Retinal pigment epithelial cell (primary cell): ENCODE data around the gene CSRP2.

Experiments
- DNase-seq: peaks from one replicate; pipeline ENCODE4 v3.0.0-alpha.2; 2010; ENCODE audit warnings: low read depth
- H3K4me3 ChIP-seq: 2 replicates; pipeline ENCODE4 v1.5.1; 2011; ENCODE audit warnings: mild to moderate bottlenecking, low read length, control low read depth, moderate library complexity
- CTCF ChIP-seq: conservative IDR thresholded peaks from 2 replicates; pipeline ENCODE4 v1.5.1; 2011; ENCODE audit warnings: low read depth, low read length, control low read depth, inconsistent platforms

CSRP2 gene

GRCh38 chr12:76836633-76837032 lies 42.2 kb downstream of the CSRP2 start:
- H3K4me3 ChIP-seq = no peak overlapping the region
- no peak for DNase-seq
- no peak for TF ChIP-seq CTCF

- no peak overlapping the region for H3K4me3 ChIP-seq
- no peak for TF ChIP-seq CTCF
- DNase-seq = no peak
Observed at GRCh38 chr12:76830436-76830835, 48.4 kb downstream of the CSRP2 start.

- no peak for DNase-seq
- no peak overlapping the region for H3K4me3 ChIP-seq
Observed at GRCh38 chr12:76820888-76821482, 57.8 kb downstream of the CSRP2 start.

GRCh38 chr12:76813972-76814371 lies 64.8 kb downstream of the CSRP2 start:
- TF ChIP-seq CTCF = no peak
- no peak overlapping the region for H3K4me3 ChIP-seq
- no peak for DNase-seq

More at GRCh38 chr12:76820888-76821482, 57.8 kb downstream of the CSRP2 start:
- TF ChIP-seq CTCF = peak; percentile 72

GRCh38 chr12:76813265-76813664 lies 65.6 kb downstream of the CSRP2 start:
- DNase-seq = no peak
- no peak overlapping the region for H3K4me3 ChIP-seq
- no peak for TF ChIP-seq CTCF

GRCh38 chr12:76811976-76812375 lies 66.8 kb downstream of the CSRP2 start:
- no peak for TF ChIP-seq CTCF
- no peak overlapping the region for H3K4me3 ChIP-seq
- DNase-seq = no peak

GRCh38 chr12:76810671-76811419 lies 68.0 kb downstream of the CSRP2 start:
- no peak overlapping the region for H3K4me3 ChIP-seq
- no peak for DNase-seq
- TF ChIP-seq CTCF = no peak
